Right ventricle myocardium inferior (tissue), 1 donor: ENCODE measurements around the gene TTC4. TPM values are rescaled to one million over a fixed set of nuclear protein-coding genes. Genes with fewer than 3 reads are reported as not detected.

Experiments
- ATAC-seq: fragments of 200-7000 bp; cut with Tn5 transposase; one replicate; pipeline ENCODE4 v1.9.1; 2020; ENCODE audit warnings: mild to moderate bottlenecking, moderate library complexity
- DNase-seq: peaks from one replicate; pipeline ENCODE4 v3.0.0; 2021; ENCODE audit errors: missing footprints
- intact Hi-C: fragments of 100-400 bp; cut with DNase I; formaldehyde crosslinking; loops from one replicate; pipeline ENCODE4 v1.11.0; 2022
- long read RNA-seq: library from polyadenylated mRNA; unstranded; transcript quantifications from one replicate; pipeline ENCODE4 v2.0.0, GENCODE V29; 2021
- total RNA-seq: library from RNA; stranded (reverse); fragmentation: NEBNext Ultra II Directional; extraction: Animal tissue kit (Norgen Biotek cat#: 25700); gene quantifications from one replicate; pipeline ENCODE4 v1.2.1, GENCODE V29; 2021
- donor health status: DM: no; HTN: yes; CAD: no; lungs with severe emphysema.

The TTC4 gene, protein sequence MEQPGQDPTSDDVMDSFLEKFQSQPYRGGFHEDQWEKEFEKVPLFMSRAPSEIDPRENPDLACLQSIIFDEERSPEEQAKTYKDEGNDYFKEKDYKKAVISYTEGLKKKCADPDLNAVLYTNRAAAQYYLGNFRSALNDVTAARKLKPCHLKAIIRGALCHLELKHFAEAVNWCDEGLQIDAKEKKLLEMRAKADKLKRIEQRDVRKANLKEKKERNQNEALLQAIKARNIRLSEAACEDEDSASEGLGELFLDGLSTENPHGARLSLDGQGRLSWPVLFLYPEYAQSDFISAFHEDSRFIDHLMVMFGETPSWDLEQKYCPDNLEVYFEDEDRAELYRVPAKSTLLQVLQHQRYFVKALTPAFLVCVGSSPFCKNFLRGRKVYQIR
- 12.8 TPM for total RNA-seq
- long read RNA-seq, transcript TTC4-201 (10 exons, 2,395 nt) = major isoform, 15 of 17 reads
- long read RNA-seq, partial matches to known transcripts = 0 of 17 reads
- long read RNA-seq, other reads (novel, unspliced or antisense) = 2 of 17 reads

DNA sequence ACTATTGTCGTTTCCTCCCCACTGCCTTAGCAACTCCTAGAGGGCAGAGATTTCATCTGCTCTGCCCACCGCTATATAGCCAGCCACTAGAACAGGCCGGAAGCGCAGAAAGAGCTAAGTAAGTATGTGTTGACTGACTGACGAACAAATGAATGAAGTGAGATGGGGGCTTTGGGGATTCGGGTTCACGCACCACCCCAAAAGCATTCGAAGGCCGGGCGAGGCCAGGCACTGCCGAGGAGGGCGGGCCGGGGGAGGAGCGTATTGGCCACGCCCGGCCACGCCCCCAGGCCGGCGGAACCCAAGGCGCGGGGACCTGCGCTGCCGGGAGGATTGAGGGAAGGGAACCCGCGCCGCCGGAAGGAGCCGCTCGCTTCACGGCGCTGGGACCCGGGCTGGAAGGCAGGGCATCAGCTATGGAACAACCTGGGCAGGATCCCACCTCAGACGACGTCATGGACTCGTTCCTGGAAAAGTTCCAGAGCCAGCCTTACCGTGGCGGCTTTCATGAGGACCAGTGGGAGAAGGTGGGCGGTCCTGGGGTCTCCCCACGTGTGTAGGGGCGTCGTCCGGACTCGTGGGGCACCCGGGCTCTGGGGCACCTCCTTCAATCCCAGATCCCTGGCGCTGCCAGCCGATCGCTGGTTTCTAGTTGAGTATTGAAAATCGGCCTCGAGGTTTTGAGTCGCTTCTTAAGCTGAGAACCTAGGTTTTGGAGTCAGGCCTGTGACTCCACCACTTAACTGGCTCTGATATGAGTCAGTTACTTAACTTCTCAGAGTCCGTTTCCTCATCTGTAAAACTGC is at the start of gene TTC4:
Gene TTC4, plus strand, starts transcription at position 369 of the 806 bp plus-strand sequence. Its CDS starts 48 bp downstream, at position 417.
- DNase-seq (peak; percentile 93), ATAC-seq (peak; percentile 99)
- intact Hi-C loops = loop anchor here (5.0 kb wide), 2 partner anchors 47 to 168 kb away; partner anchors contain the start of genes ACOT11 and PARS2

DNA sequence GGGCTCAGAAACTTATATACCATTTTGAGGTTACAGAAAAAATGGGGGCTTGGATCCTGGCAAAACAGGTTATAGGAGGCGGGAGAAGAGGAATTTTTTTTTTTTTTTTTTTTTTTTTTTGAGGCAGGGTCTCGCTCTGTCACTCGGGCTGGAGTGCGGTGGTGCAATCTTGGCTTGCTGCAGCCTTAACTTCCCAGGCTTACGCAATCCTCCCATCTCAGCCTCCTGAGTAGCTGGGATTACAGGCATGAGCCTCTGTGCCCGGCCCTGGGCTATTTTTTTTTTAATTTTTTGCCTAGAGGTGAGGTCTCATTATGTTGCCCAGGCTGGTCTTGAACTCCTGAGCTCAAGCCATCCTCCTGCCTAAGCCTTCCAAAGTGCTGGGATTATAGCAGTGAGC is 49.3 kb upstream of the TTC4 start:
- DNase-seq (no peak), ATAC-seq (no peak)
- intact Hi-C loops = no loop called here

GRCh38 chr1:54667797-54668196 is 47.9 kb upstream of the TTC4 start:
- ATAC-seq = no peak
- intact Hi-C loops = no loop called here
- no peak for DNase-seq

DNA sequence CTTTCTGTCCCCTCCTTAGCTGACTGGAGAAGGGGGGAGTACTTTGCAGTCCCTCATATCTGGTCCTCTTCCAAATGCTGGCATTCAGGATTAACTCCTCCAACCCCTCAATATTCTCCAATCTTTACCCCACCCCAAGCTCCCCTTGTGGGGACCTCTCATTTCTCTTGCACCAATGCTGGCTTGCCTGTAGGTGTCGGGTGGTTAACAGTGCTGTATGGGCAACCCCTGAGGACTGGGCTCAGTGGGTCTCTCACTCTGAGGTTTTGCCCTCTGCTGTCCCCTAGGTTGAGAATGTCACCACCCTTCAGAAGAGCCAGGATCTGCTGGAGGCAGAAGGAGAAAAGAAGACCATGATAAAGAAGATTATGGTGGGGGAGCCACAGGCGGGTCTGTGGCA is 47.1 kb upstream of the TTC4 start:
- no peak for ATAC-seq
- intact Hi-C loops = no loop called here
- DNase-seq = no peak

DNA sequence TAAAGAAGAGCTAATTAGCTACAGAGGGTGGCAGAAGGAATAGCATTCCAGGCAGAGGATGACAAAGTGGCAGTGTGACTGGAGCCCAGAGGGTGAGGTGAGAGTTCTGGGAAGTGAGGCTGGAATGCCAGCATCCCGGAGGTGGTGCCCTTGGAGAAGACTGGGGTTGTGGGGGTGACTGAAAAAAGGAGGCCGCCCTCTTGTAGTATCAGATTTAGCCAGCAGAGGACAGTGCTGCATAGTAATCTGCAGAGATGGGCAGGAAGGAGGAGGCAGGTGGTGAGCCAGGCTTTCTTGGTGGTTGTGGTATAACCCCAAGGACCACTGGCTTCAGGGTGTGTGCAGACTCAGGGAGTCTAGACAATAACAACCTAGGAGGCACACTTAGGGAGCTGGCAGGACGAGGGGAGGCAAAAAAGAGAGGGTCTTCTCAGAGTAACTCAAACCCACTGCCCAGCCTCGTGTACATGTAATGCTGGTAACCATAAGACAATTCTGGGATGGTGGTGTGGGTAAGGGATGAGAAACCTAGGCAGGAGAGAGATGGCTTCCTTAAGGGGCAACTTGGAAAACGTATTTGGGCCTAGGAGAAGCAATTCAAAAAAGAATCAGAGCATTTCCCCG is 43.6 kb upstream of the TTC4 start:
- intact Hi-C loops = loop anchor here (2.0 kb wide), 1 partner anchor 49 kb away; no protein-coding TSS in a partner anchor
- DNase-seq (no peak), ATAC-seq (no peak)

- ATAC-seq = no peak
- DNase-seq = no peak
- intact Hi-C loops = no loop called here
These were observed 36.7 kb upstream of the TTC4 start for GRCh38 chr1:54678776-54679643.

- intact Hi-C loops = no loop called here
- ATAC-seq (no peak), DNase-seq (no peak)
These were observed 36.0 kb upstream of the TTC4 start for GRCh38 chr1:54679706-54680105.

DNA sequence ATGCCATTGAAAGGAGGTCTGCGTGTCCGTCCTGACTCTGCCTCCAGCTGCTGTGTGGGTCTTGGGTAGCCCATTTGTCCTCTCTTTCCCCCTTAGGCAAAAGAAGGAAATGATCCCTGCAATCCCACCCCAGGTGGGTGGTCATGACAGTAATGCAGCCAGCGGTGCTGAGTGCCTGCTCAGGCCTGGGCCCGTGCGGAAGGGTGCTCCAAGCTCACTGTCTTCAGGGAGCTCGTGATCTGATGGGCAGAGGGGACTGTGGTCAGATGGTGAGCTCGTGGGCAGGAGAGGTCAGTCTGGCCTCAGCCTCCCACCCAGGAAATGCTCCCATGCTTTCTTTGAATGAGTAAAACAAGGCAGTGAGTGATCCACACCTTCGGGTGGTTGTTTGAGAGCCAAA is 35.3 kb upstream of the TTC4 start:
- DNase-seq = no peak
- ATAC-seq = no peak
- intact Hi-C loops = no loop called here

- ATAC-seq = no peak
- intact Hi-C loops = no loop called here
- no peak for DNase-seq
These were observed 34.3 kb upstream of the TTC4 start for GRCh38 chr1:54681358-54681757.

DNA sequence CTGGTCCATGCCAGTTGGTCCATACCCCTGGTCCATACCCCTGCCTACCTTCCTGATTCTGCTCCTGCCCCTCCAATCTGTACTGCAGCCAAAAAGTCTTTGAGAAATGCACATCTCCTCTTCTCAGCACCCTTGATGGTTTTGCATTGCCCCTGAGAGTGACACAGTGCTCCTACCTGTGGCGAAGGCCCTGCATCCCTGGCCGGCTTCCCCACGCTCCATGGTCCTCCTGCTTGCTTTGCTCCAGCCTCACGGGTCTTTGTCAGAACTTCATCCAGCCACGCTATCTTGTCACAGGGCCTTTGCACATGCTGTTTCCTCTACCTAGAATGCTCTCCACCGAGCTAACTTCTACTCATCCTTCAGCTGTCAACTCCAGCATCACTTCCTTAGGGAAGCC is 32.2 kb upstream of the TTC4 start:
- no peak for ATAC-seq
- intact Hi-C loops = no loop called here

GRCh38 chr1:54685335-54685905 is 30.2 kb upstream of the TTC4 start:
- DNase-seq (no peak), ATAC-seq (no peak)
- intact Hi-C loops = no loop called here

More for the DNA sequence above, 32.2 kb upstream of the TTC4 start:
- no peak for DNase-seq

- DNase-seq = no peak
- intact Hi-C loops = no loop called here
- no peak for ATAC-seq
These were observed 29.5 kb upstream of the TTC4 start for GRCh38 chr1:54686155-54686554.

DNA sequence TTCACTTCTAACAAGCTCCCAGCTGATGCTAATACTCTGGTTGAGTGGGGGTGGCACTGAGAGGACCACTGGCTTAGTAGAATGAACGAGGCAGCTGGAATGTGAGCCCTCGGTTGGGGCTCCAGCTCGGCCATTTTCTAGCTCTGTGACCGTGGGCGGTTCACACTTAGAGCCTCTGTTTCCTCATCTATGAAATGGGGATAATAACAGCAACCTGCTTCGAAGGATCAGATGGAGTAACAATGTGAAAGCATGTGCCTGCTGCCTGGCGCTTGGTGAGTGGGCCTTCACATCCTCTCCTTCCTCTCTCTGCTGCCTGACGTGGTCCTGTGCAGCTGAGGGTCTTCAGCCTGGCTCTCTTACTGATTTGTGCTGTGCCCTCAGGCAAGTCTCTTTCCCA is 20.9 kb upstream of the TTC4 start:
- intact Hi-C loops = no loop called here
- ATAC-seq = no peak
- DNase-seq = no peak

DNA sequence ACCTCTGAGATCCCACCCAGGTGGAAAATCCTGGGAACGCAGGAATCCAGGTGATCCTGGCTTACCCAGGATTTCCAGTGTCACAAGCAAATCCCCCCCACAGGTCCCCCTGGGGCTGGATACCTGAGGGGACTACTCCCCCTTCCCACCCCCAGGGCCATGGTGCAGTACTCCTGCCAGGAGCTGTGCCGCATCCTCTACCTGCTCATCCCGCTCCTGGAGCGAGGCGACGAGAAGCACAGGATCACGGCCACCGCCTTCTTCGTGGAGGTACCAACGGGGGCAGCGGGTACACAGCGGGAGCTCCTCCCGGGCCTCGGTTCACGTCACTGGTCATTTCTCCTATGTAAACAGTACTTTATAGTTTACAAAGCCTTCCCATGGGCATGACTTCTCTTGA is 20.4 kb upstream of the TTC4 start:
- ATAC-seq = no peak

DNA sequence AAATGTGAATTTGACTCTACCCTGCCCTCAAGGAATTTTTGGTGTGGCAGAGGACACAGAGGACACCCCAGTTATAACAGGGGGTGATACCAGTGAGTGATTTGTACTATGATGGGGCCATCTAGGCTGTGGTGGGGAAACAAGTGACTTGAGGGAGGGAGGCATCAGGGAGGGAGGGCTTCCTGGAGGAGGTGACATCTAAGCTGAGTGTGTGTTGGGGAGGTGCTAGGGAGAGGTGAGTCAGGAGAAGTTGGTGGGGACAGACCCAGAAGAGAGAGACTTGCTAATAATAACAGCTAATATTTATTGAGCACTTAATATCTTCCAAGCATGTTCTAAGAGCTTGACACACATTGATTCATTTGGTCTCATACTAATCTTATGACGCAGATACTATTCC is 19.9 kb upstream of the TTC4 start:
- intact Hi-C loops = no loop called here
- no peak for ATAC-seq

More for the DNA sequence above, 20.4 kb upstream of the TTC4 start:
- intact Hi-C loops = no loop called here
- DNase-seq = no peak

GRCh38 chr1:54696262-54696661 is 19.4 kb upstream of the TTC4 start:
- intact Hi-C loops = no loop called here
- ATAC-seq (no peak), DNase-seq (no peak)

More for the DNA sequence above, 19.9 kb upstream of the TTC4 start:
- DNase-seq = no peak

DNA sequence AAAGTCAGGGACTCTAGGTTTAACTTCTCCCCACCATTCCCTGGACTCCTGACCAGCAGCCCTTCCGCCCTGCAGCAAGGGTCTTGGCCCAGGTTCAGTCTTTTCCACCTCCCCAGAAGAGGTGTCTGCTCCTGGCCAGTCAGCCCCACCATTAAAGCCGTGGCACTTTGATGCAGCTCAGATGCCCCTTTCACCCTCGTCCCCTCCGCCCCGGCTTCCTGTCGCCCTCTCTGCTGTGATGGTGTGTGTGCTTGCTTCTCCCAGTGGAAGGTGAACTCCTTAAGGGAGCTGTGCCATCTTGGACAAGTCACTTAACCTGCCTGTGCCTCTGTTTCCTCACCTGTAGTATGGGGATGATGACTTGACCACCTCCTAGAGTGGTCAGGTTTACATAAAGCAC is 17.8 kb upstream of the TTC4 start:
- intact Hi-C loops = no loop called here
- DNase-seq (no peak), ATAC-seq (no peak)

- intact Hi-C loops = no loop called here
- ATAC-seq (no peak), DNase-seq (no peak)
These were observed 17.3 kb upstream of the TTC4 start for GRCh38 chr1:54698346-54698745.
